Measurements from ENCODE around the gene SNAPC2.

DNA sequence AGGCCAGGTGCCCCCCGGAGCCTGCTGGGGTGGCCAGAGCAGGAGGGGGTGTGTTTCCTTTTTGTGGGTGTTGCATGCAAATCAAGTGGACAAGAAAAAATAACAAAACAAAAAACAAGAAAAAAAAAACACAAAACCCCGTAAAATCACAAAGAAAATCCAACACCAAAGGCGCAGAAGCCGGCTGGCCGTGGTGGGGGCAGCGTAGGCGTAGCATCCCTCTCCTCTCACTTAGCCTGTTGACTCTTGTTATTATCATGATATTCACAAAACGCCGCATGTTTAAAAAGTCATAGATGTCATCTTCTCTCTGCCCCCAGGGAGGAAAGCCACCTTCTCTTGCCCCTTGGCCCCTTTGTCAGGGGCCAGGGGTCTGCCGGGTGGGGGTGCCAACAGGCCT, 6.5 kb upstream of the SNAPC2 start:
- TF ChIP-seq FOXJ3 (CRISPR knock-in tag; IDR thresholded peaks at IDR 0.05), result no peak
- TF ChIP-seq, protein P1, sequence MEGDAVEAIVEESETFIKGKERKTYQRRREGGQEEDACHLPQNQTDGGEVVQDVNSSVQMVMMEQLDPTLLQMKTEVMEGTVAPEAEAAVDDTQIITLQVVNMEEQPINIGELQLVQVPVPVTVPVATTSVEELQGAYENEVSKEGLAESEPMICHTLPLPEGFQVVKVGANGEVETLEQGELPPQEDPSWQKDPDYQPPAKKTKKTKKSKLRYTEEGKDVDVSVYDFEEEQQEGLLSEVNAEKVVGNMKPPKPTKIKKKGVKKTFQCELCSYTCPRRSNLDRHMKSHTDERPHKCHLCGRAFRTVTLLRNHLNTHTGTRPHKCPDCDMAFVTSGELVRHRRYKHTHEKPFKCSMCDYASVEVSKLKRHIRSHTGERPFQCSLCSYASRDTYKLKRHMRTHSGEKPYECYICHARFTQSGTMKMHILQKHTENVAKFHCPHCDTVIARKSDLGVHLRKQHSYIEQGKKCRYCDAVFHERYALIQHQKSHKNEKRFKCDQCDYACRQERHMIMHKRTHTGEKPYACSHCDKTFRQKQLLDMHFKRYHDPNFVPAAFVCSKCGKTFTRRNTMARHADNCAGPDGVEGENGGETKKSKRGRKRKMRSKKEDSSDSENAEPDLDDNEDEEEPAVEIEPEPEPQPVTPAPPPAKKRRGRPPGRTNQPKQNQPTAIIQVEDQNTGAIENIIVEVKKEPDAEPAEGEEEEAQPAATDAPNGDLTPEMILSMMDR (IDR thresholded peaks at IDR 0.05), result no peak
- TF ChIP-seq, protein P2, sequence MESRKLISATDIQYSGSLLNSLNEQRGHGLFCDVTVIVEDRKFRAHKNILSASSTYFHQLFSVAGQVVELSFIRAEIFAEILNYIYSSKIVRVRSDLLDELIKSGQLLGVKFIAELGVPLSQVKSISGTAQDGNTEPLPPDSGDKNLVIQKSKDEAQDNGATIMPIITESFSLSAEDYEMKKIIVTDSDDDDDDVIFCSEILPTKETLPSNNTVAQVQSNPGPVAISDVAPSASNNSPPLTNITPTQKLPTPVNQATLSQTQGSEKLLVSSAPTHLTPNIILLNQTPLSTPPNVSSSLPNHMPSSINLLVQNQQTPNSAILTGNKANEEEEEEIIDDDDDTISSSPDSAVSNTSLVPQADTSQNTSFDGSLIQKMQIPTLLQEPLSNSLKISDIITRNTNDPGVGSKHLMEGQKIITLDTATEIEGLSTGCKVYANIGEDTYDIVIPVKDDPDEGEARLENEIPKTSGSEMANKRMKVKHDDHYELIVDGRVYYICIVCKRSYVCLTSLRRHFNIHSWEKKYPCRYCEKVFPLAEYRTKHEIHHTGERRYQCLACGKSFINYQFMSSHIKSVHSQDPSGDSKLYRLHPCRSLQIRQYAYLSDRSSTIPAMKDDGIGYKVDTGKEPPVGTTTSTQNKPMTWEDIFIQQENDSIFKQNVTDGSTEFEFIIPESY (IDR thresholded peaks at IDR 0.05; ENCODE audit: borderline replicate concordance, low read depth), result no peak
